ENCODE data around the gene SPRY1. TPM values are rescaled to one million over a fixed set of nuclear protein-coding genes. Genes with fewer than 3 reads are reported as not detected.

Gene SPRY1
- total RNA-seq, 1 experiment from 2014 or later, result 38.5 TPM

GRCh38 chr4:123421227-123421936 is 24.8 kb downstream of the SPRY1 start:
- no peaks in the 10 kb centered on the region for H3K27me3 Mint-ChIP-seq (ENCODE audit: unreplicated experiment)
- H3K9me3 Mint-ChIP-seq (ENCODE audit: low read depth, unreplicated experiment), result no peaks in the 10 kb centered on the region
- no peak overlapping the region for H3K4me3 Mint-ChIP-seq (ENCODE audit: low read depth, unreplicated experiment)
- no peak for DNase-seq
- BruUV-seq (replicated peaks), result no TSS peak
- no peak for TF ChIP-seq CTCF (IDR thresholded peaks at IDR 0.05; ENCODE audit: unreplicated experiment)
- CTCF ChIA-PET, result no interaction called here
- intact Hi-C loops (cut with micrococcal nuclease; ENCODE audit: unreplicated experiment), result no loop called here
- no peak overlapping the region for H3K27ac Mint-ChIP-seq (ENCODE audit: unreplicated experiment)
- H3K4me1 Mint-ChIP-seq (ENCODE audit: low read depth, unreplicated experiment), result peaks cover 27% of the 10 kb centered on the region
- H3K36me3 Mint-ChIP-seq (ENCODE audit: insufficient read depth, unreplicated experiment), result no peaks in the 10 kb centered on the region

DNA sequence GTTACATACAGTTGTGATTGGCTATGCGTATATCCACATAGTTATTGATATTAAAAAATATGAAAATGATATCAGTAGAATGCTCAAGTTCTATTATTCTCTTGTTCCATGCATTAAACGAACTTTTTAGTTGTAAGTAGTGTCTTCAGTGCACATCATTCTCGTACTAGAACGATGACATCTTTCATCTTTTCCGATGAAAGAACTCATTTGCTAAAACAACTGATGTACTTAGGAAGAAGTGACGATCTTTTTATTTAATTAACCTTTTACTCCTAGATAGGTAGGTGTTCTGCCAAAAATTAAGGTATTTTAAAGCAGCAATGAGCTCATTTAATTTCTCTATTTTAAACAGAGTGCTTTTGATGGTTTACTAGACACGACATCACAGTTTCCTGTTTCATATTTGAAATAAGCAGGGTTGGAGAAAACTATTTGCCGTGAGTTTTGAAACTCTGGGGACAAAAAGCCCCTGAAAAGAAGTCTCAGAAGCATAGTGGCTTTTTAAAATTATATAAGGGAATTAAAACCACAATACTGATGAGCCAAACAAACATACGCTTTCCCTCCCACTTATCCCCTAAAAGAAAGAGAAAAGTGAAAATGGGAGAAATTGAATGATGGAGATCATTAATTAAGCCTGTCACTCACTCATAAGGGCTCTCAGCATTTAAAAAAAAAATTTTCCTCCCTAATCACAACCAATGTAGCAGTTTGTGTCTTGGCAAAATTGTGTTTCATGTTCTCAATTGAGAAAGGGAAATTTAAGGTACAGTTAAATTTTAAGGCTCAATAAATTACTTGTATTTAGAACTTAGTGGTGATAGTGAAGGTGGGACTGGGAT is 25.6 kb downstream of the SPRY1 start:
- no TSS peak for BruUV-seq (replicated peaks)
- no peak for DNase-seq
- no peak overlapping the region for H3K27ac Mint-ChIP-seq (ENCODE audit: unreplicated experiment)
- intact Hi-C loops (cut with micrococcal nuclease; ENCODE audit: unreplicated experiment), result no loop called here
- H3K4me1 Mint-ChIP-seq (ENCODE audit: low read depth, unreplicated experiment), result peaks cover 19% of the 10 kb centered on the region
- no peaks in the 10 kb centered on the region for H3K27me3 Mint-ChIP-seq (ENCODE audit: unreplicated experiment)
- no peaks in the 10 kb centered on the region for H3K36me3 Mint-ChIP-seq (ENCODE audit: insufficient read depth, unreplicated experiment)
- H3K9me3 Mint-ChIP-seq (ENCODE audit: low read depth, unreplicated experiment), result no peaks in the 10 kb centered on the region
- CTCF ChIA-PET, result no interaction called here
- no peak overlapping the region for H3K4me3 Mint-ChIP-seq (ENCODE audit: low read depth, unreplicated experiment)
- no peak for TF ChIP-seq CTCF (IDR thresholded peaks at IDR 0.05; ENCODE audit: unreplicated experiment)

DNA sequence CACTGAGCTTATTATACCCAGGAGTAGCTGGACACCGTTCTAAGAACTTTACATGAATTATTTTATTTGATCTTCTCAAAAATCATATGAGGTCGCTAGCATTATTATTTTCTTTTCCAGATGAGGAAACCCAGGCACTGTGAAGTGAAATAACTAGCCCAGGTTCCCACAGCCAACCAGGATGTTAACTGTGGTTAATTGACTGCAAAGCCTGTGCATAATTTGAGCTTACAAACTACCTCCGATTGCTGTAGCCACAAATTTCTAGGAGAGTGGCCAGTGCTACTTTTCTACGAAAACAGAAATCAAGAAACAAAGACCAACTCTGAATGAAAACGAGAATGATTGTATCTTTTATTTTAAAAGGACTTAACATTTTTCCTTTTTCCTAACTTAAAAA is 27.2 kb downstream of the SPRY1 start:
- no peak overlapping the region for H3K27ac Mint-ChIP-seq (ENCODE audit: unreplicated experiment)
- no TSS peak for BruUV-seq (replicated peaks)
- peaks cover 2% of the 10 kb centered on the region for H3K4me1 Mint-ChIP-seq (ENCODE audit: low read depth, unreplicated experiment)
- H3K36me3 Mint-ChIP-seq (ENCODE audit: insufficient read depth, unreplicated experiment), result no peaks in the 10 kb centered on the region
- intact Hi-C loops (cut with micrococcal nuclease; ENCODE audit: unreplicated experiment), result no loop called here
- TF ChIP-seq CTCF (IDR thresholded peaks at IDR 0.05; ENCODE audit: unreplicated experiment), result no peak
- DNase-seq, result no peak
- CTCF ChIA-PET, result no interaction called here
- H3K27me3 Mint-ChIP-seq (ENCODE audit: unreplicated experiment), result no peaks in the 10 kb centered on the region
- H3K9me3 Mint-ChIP-seq (ENCODE audit: low read depth, unreplicated experiment), result no peaks in the 10 kb centered on the region
- H3K4me3 Mint-ChIP-seq (ENCODE audit: low read depth, unreplicated experiment), result no peak overlapping the region

GRCh38 chr4:123427951-123428350 is 31.4 kb downstream of the SPRY1 start:
- DNase-seq, result no peak
- no TSS peak for BruUV-seq (replicated peaks)
- CTCF ChIA-PET, result no interaction called here
- Mint-ChIP-seq H3K9me3 (ENCODE audit: low read depth, unreplicated experiment) (no peaks in the 10 kb centered on the region), H3K4me1 (ENCODE audit: low read depth, unreplicated experiment) (peaks cover 8% of the 10 kb centered on the region), H3K36me3 (ENCODE audit: insufficient read depth, unreplicated experiment) (no peaks in the 10 kb centered on the region), H3K27me3 (ENCODE audit: unreplicated experiment) (no peaks in the 10 kb centered on the region), H3K4me3 (ENCODE audit: low read depth, unreplicated experiment) (no peak overlapping the region), H3K27ac (ENCODE audit: unreplicated experiment) (no peak overlapping the region)
- intact Hi-C loops (cut with micrococcal nuclease; ENCODE audit: unreplicated experiment), result no loop called here
- TF ChIP-seq CTCF (IDR thresholded peaks at IDR 0.05; ENCODE audit: unreplicated experiment), result no peak

Data from Calu3 (cell line).